GM19035 (cell line): ENCODE data around the gene CSMD2.
"Not testable (repeated sequence)": the region's sequence is repeated elsewhere in the genome, so short reads cannot be mapped to it uniquely, and the experiment has no call there.

Source experiments
- ATAC-seq: cut with Tn5 transposase; IDR thresholded peaks from one replicate; pipeline ENCODE4 v1.9.1; 2021; ENCODE audit not compliant: unreplicated experiment

Gene CSMD2

DNA sequence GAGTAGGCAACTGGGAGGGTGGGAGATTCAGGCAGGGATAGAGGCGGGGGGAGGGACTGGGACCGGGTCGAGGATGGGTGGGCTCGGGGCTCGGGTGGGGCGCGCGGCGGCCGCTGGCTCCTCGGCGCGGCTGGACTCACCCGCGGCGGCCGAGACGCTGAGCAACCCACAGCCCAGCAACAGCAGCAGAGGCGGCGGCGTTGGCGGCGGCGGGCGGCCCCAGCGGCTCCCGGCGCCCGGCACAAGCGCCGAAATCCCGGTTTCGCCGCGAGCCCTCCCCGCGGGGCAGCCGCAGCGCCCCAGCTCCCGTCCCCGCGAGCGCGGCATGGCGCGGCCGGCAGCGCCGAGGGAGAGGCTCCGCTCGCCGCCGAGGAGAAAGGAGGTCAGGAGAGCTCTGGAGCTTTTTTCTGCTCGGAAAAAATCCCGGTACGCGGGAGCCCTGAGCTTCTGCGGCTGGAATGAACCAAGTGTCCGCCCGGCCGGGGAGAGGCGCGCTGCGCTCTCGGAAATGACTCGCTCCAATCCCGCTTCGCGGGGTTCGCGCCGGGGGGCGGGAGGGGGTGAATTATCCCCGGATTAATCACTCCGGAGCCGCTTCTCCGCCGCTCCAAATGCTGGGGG lies at the start of gene CSMD2:
Gene CSMD2, minus strand, starts transcription at position 460 of the 621 bp plus-strand sequence. Its CDS starts 133 bp downstream, at position 327.
- ATAC-seq: no peak

DNA sequence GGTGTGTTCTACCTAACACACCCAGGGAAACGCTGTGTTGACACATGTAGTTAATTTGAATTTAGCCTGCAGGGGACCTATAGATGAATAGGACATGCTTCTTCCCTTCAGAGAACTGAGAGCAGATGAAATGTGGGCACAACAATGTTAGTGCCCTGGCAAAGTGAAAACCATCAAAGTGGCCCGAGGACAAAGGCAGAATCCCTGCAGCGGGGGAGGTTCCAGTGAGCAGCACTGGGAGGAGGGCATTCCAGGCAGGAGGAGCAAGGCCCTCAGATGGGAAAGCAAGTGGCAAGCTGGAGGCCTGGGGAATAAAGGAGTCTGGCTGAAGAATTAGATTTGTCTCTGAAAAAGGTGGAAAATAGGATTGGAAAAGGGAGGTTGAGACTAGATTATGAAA lies 48.9 kb upstream of the CSMD2 start:
- ATAC-seq: no peak

DNA sequence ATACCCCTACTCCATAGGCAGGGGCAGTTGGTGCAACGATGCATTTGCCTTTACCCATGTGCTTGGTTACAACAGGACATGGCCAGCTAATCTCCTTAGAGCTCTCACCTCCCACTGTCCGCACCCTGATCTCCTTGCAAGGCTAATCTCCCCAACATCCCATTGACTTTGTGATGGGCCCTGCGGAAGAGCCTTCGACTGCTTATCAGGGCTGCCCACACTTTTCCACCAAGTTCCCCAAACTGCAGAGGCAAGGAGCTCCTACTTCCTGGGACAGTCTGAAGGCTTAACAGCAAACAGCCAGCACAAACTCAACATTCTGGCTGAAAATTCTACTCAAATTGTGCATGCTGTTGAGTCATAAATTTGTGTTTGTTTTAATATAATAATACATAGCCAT lies 47.6 kb upstream of the CSMD2 start:
- no peak for ATAC-seq

DNA sequence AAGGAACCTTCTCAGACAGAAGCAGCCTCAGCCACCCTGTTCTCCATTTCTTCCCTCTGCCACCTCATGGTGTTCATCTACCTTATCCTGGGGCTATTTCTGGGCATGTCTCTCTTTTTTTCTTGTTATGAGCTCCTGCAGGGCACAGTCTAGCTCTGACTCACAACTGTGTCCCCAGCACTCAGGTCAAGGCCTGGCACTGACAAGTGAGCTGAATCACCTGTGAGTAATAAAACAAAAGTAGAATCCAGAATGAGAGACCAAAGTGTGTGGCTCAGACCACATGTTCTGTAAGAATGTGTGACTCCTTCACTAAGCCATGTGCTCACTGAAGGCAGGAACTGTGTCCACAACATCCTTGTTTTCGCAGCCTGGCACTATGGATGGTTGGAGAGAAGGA lies 34.9 kb upstream of the CSMD2 start:
- no peak for ATAC-seq

DNA sequence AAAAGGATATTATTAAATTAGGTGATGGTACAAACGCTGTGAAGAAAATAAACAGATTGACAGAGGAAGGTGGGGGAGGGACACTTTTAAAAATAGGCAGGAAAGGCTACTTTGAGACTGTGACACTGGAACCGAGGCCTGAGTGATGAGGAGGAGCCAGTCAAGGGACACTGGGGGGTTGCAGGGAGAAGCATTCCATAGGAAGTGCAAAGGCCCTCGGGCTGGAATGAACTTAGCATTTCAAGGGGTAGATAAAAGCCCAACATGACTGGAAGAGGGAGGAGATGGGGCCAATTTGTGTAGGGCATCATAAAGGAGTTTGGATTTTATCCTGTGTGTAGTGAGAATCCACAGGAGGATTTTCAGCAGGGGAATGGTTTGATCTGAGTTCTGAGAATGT lies 27.6 kb upstream of the CSMD2 start:
- no peak for ATAC-seq

DNA sequence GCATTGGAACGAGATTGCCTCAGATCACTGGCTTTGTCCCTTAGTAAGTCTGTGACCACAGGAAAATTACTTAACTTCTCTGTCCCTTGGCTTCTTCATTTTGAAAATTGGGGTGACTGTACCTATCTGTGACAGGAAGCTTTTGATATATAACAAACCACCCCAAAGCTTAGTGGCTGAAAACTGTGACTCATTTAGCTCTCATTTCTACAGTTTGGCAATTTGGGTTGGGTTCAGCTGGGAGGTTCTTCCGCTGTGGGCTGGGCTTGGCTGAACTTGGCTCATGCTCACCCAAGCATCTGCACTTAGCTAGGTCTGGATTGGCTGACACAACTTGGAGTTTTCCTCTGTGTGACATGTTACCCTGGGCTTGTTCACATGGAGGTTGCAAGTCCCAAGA lies 25.7 kb upstream of the CSMD2 start:
- ATAC-seq: no peak

DNA sequence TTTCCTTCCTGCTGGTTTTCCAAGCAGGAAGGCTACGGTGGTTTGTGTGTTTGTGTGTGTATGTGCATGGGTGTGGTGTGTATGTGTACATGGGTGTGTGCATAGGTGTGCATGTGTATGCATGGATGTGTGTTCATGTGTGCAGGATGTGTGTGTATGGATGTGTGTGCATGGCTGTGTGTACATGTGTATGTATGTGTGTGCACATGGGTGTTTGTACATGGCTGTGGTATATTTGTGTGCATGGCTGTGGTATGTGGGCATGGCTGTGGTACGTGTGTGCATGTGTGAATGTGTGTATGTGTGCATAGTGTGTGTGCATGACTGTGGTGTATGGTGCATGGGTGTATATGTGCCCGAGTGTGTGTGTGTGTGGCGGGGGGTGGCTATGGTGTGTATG lies 24.0 kb upstream of the CSMD2 start:
- ATAC-seq: no peak

DNA sequence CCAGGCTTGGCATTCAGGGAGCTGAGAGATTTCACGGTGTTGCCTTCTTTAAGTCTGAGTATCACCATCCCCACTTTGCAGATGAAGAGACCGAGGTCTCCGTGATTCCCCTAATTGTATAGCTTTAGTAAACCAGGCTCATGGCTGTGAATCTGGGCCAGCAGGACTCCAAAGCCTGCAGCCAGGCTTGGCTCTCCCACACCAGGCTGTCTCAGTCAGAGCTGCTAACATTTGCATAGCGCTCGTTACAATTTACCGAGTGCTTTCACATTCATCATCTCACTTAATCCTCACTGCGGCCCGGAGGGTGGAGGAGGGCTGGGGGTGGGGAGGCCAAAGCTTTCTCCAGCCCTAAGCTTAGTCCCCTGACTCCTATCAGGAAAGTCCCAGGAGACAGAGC lies 23.4 kb upstream of the CSMD2 start:
- ATAC-seq: no peak

DNA sequence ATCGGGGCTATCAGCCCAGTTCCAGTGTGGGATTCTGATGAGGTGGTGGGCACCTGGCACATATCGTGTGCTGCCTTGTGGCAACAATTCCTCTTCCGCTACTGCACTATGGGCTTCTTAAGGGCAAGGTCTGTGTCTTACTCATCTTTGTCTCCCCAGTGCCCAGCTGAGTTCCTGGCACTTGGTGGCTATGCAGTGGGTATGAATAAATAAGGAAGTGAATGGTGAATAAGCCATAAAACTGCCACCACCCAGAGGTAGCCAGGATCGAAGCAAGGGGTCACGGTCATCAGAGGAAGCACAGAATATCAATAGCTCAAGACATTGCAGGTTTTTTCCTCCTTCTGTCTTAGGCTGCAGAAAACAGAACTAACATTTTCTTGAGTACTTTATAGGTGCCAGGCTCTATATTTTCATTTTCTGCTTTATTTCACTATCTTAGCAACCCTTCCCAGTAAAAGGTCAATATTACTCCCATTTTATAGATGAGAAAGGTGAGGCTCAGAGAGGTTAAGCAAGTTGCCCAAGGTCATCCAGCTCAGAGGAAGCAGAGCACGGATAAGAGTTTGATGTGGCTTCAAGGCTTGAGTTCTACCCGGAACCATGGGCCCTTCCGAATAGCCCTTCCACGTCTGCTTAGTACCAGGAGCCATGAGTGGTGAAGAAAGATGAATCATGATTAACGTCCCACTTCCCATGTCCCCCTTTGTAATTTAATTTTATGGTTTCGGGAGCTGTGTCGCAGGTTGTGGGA lies 21.9 kb upstream of the CSMD2 start:
- ATAC-seq: no peak

DNA sequence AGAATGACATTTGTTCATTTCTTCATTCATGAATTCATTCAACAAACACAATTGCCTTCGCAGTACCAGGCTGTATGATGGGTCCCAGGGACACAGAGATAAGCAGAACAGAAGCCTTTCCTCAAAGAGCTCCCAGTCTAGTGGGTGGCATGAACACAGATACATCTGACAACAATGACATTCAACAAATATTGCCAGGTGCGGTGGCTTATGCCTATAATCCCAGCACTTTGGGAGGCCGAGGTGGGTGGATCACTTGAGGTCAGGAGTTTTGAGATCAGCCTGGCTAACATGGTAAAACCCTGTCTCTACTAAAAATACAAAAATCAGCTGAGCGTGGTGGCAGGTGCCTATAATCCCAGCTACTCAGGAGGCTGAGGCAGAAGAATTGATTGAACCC lies 18.4 kb upstream of the CSMD2 start:
- ATAC-seq: not testable (repeated sequence)

DNA sequence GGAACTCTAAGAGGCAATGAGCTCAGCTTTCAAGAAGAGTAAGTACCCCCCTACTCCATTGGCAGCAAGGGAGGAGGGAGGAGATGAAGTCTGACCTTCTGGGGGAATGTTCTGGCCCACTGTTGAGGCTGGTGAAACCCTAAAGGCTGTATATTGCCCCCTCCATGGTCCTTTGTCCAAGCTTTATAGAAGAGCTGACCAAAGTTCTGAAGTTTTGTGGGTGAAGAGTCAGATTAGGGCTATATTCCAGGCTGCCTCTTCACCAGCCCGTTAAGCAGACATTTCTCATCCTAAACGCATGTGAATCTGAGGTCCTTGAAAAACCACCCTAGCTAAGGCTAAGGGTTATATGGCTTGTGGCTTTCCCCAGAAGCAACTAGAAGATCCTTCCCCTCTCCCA lies 13.0 kb upstream of the CSMD2 start:
- ATAC-seq: no peak

DNA sequence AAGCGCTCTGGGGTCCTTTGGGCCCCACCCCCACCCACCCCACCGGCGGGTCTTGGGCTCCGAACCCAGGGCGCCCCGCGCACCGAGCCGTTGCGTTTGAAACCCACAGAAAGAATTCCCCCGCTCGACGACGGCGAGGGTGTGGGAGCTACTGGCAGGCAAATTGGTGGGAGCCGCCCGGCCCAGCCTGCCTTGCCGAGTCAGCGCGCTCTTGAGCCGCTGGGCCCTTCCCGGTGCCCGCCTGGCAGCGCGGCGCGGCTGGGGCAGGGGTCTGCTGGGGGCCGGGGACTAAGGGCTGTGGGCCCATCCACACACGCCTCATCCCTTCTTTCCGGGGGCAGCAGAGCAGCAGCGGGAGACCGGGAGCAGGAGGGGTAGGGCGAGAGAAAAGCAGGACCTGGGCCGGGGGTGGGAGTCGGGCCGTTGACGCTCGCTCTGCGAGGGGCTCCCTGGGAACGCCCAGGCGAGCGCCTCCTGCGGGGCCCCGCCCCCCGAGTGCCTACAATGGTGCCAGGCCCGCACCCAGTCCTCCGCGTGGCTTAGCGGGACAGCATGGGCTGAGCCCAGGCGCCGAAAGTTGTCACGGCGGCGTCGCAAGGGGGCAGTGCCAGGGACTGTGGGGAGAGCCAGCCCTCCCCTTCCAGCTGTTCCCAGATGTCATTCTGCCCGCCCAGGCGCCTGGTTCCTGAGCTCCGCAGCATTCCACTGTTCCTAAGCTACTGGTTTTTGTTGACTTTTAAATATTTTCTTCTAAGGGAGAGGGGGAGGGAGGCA lies 12.0 kb upstream of the CSMD2 start, which contains the start of gene C1orf94:
Gene C1orf94, plus strand, starts transcription at position 78 of the 774 bp plus-strand sequence. CDS start 883 bp downstream, outside the sequence.
- no peak for ATAC-seq

DNA sequence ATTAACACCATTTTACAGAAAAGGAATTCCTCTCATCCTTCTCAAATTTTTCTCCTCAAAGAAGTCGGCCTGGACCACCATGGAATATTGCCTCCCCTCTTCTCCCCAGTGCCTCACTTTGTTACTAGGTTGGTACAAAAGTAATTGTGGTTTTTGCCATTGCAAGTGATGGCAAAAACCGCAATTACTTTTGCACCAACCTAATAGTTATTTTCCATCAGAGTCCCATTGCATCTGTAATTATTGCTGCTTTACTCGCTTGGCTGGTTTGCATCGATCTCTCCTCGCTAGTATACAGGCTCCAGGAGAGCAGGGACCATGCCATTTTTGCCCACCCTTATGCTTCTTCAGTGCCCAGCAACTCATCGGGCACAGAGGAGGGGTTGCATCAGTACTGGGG lies 10.7 kb upstream of the CSMD2 start:
- no peak for ATAC-seq

DNA sequence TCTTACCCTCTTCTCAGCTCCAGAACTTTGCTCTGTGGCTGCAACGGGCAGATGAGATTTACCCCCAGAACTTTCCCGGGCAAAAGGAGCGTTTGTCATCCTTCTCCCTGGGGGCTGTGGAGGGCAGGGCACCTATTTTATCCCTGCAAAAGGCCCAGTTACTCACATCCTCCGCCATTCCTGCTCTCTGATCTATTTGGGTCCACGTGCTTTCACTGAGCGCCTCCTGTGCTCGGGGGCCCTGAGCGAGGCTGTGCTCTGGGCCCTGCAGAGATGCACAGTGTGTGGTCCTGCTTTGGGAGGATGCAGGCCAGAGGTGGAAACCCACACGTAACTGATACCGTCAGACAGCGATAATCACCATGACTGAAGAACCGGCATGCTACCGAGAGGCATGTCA lies 2.4 kb upstream of the CSMD2 start:
- ATAC-seq: no peak

DNA sequence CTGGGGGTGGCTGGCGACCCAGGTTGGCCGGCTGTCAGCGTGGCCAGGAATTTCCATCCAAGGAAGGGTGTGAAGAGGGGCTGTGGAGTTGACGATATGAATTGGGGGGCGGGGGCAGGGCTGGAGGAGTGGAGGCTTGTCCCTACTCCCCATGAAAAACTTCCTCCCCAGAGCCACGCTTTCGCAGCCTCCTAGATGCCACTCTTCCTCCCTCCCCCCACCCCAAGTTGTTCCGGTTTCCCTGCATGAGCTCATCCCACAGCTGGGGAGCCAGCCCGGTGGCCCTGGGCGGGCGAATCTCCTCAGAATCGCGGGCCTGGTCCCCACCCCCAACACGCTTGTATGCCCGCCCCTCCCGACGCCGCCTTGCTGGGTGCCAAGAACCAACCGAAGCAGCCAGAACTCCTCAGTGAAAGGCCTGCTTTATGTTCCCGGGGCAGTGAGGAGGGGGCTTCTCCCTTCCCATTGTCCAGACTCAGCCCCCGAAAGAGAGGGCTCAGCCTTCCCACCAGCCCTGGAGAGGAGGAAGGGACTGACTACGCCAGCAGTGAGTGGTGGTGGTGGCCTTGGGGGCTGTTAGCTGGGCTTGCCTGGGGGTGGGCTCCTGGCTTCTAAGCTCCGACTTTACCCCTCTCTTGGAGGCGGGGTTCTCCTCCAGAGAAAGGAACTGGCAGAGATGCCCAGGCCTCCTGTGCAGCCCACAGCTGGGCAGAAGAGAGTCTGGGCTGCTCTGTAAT lies 1.8 kb upstream of the CSMD2 start:
- ATAC-seq: no peak

DNA sequence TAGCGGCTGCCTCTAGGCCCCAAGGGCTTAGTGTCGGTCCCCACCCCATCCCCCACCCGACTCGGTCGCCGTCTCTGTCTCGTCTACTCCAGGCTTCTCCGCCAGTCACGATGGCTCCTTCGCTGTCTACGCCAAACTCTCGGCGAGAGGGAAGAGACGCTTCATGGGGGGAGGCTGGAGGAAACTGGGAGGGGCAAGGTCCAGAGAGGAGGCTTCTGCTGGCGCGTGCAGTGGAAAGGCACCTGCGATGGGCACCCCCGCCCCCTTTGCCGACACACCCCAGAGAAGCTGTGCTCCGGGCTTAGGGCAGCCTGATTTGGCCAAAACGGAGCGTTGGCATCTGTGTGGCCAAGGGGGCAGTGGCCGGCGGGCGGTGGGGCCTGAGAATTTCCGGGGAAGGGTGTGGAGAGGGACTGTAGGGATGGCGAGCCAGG lies 1.2 kb upstream of the CSMD2 start:
- no peak for ATAC-seq

DNA sequence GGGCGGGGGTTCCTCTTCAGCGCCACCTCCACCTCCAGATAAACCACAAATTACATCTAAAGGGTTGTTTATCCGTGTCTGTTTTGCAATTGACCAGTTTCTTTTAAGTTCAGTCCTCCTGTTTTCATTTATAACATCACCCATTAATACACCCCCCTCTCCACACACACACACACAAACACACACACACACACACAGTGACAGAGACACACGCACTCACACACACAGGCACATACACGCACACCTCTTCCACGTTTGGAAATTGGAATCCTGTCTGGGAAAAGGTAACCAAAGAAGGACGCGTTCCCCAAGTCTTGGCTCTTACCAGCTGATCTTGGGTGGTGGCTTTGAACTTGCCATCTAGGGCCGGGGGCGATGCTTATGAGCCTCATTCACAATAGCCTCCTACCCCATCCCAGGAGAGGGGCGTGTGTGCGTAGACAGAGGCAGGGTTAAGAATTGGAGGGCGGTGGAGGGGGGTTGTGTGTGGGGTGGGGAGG lies 442 bp upstream of the CSMD2 start:
- no peak for ATAC-seq

DNA sequence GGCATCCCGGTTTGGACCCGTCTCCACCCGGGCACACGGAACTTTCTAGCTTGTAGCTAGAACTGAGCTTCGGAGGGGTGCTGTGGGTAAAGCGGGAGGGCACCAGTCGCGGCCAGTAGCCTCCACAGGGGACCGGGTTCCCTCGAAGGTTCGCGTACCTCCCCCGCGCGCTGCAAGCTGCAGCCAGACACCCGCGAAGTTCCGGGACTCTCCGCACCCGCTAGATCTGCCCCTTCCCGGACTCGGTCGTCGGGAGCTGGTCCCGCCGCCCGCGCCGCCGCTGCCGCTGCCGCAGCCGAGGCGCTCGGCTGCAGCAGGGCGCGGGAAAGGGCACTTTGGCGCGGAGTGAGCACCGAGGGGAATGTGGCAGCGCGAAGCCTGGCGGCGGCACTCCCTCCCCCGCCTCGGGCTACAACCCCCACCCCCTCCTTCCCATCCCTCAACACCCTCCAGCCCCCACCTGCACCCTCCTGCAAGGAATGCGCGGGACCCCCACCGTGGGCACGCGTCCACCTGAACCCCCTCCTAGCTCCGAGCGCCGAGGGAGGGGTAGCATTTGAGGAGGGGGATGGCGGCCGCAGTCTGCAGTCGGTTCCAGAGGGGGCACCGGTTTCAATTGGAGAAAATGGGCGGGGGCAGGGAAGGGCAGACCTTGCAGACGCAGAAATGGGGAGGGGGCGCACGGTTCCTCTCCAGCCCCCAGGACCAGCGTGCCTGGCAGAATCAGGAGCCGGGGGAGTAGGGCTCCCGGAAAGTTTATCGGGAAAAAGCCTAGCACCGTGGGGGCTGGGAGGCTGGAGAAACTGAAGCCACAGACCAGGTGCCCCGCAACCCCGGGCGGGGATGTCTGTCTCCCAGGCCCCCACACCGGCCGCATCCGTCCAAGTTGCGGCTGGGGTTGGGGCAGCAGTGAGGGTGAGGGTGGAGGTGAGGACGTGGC lies 968 bp downstream of the CSMD2 start:
- ATAC-seq: no peak

DNA sequence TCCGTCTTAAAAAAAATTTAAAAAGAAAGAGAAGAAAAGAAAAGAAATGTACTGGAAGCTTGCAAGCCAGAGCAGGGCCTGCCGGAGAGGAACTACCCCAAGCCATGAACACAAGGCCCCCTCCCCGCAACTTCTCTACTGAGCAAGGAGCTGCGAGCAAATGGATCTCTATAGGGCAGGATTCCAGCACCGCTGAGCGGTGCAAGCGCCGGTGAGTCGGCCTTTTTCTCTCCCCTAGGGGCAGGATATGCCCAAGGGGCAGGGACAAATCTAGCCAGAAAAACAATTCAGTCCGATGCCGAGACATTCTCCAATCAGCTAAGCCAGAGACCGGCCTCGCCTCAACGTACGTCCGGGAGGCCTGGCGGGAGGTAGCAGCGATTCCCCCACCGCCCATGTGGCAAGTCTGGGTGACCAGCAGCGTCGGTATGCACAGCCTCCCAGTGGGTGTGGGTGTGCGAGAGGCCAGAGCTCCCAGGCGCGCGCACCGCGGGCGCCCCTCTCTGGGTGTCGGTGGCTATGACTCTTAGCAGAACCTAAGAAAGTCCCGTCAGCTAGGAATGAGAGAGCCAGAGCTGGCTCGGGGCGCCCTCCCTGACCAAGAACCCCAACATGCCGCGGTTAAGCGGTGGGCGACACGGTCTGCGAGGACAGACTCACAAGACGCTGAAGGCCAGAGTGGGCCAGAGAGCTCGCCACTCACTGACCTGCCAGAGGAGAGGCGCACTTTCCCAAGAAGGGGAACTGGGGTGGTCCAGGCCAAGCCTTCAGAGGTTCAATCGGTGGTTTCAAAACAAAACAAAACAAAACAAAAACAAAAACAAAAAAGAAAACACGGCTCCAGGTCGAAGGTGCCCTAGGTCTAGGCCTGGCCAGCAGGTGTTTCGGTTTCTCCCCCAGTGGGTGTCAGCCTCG lies 1.9 kb downstream of the CSMD2 start:
- no peak for ATAC-seq
